BLaER1 treated with 17β-estradiol and CSF1 and Interleukin-3, amounts not matched to agents 10 nM and 100 nM (cell line): ENCODE results near the gene SKI.
A peak's percentile ranks its signal among the peaks of the same experiment; 100 is the strongest.

Source experiments
- H3K27ac ChIP-seq, 11 experiments: shearing (Covaris generic); formaldehyde crosslinking; 2 replicates each; pipeline ENCODE4 v1.8.1; 2022
- H3K27me3 ChIP-seq, 11 experiments: shearing (Covaris generic); formaldehyde crosslinking; 2 replicates each; pipeline ENCODE4 v1.8.1; 2022
- H3K36me3 ChIP-seq, 11 experiments: shearing (Covaris generic); formaldehyde crosslinking; 2 replicates each; pipeline ENCODE4 v1.8.1; 2022
- H3K4me1 ChIP-seq, 10 experiments: shearing (Covaris generic); formaldehyde crosslinking; 2 replicates each; pipeline ENCODE4 v1.8.1; 2022
- H3K4me2 ChIP-seq, 11 experiments: shearing (Covaris generic); formaldehyde crosslinking; 2 replicates each; pipeline ENCODE4 v1.8.1; 2022
- H3K4me3 ChIP-seq, 10 experiments: shearing (Covaris generic); formaldehyde crosslinking; 2 replicates each; pipeline ENCODE4 v1.8.1; 2022
- H3K9ac ChIP-seq, 11 experiments: shearing (Covaris generic); formaldehyde crosslinking; 2 replicates each; pipeline ENCODE4 v1.8.1; 2022
- H3K9me3 ChIP-seq, 11 experiments: shearing (Covaris generic); formaldehyde crosslinking; replicated peaks in 1 of 11; 2 replicates each; pipeline ENCODE4 v1.8.1; 2022
- H4K20me1 ChIP-seq, 11 experiments: shearing (Covaris generic); formaldehyde crosslinking; 2 replicates each; pipeline ENCODE4 v1.8.1; 2022
- Cebpa-rat ChIP-seq, 11 experiments: shearing (Covaris generic); IDR thresholded peaks; 2 replicates each; pipeline ENCODE4 v1.8.1; 2022

Gene SKI

GRCh38 chr1:2196901-2197638, 31.0 kb upstream of the SKI start:
- Histone ChIP-seq H3K9ac (peak overlapping the region in 8 of 11 experiments; percentile 18 to 66 (median 47); a peak in 9 of 22 replicates), H3K36me3 (peaks cover 0 to 5% (median 0%) of the 10 kb centered on the region in 11 experiments; a peak in 3 of 22 replicates), H3K4me2 (peak overlapping the region in 7 of 11 experiments; percentile 1 to 92 (median 28); a peak in 10 of 22 replicates), H3K4me1 (peaks cover 70 to 90% (median 86%) of the 10 kb centered on the region in 10 experiments), H3K27ac (peak overlapping the region in 5 of 11 experiments; percentile 2 to 80 (median 37); a peak in 8 of 22 replicates), H4K20me1 (peaks cover 0 to 23% (median 10%) of the 10 kb centered on the region in 11 experiments; a peak in 10 of 22 replicates), H3K9me3 (no peaks in the 10 kb centered on the region), H3K27me3 (no peaks in the 10 kb centered on the region), H3K4me3 (no peak overlapping the region)
- no peak for TF ChIP-seq Cebpa-rat (IDR thresholded peaks at IDR 0.05)

GRCh38 chr1:2197707-2198165, 30.4 kb upstream of the SKI start:
- Histone ChIP-seq H3K9ac (peak overlapping the region in 7 of 11 experiments; percentile 47 to 72 (median 65); a peak in 11 of 22 replicates), H4K20me1 (peaks cover 0 to 17% (median 10%) of the 10 kb centered on the region in 11 experiments; a peak in 10 of 22 replicates), H3K4me3 (no peak overlapping the region), H3K27ac (peak overlapping the region in 5 of 11 experiments; percentile 2 to 80 (median 37); a peak in 9 of 22 replicates), H3K4me1 (peaks cover 70 to 90% (median 86%) of the 10 kb centered on the region in 10 experiments), H3K36me3 (no peaks in the 10 kb centered on the region; a peak in 2 of 22 replicates), H3K9me3 (no peaks in the 10 kb centered on the region), H3K4me2 (peak overlapping the region in 5 of 11 experiments; percentile 20 to 100 (median 89); a peak in 8 of 22 replicates), H3K27me3 (no peaks in the 10 kb centered on the region)
- no peak for TF ChIP-seq Cebpa-rat (IDR thresholded peaks at IDR 0.05)

- Histone ChIP-seq H3K36me3 (no peaks in the 10 kb centered on the region; a peak in 1 of 22 replicates), H4K20me1 (peaks cover 0 to 26% (median 10%) of the 10 kb centered on the region in 11 experiments; a peak in 10 of 22 replicates), H3K27me3 (no peaks in the 10 kb centered on the region), H3K9me3 (no peaks in the 10 kb centered on the region), H3K4me3 (peak overlapping the region in 1 of 10 experiments; percentile 65; a peak in 3 of 20 replicates), H3K4me2 (peak overlapping the region; percentile 78 to 100 (median 93)), H3K27ac (peak overlapping the region in 10 of 11 experiments; percentile 46 to 83 (median 76); a peak in 20 of 22 replicates), H3K9ac (peak overlapping the region; percentile 25 to 72 (median 65); a peak in 21 of 22 replicates), H3K4me1 (peaks cover 66 to 88% (median 86%) of the 10 kb centered on the region in 10 experiments)
- no peak for TF ChIP-seq Cebpa-rat (IDR thresholded peaks at IDR 0.05)
Measured at GRCh38 chr1:2198571-2198970, 29.5 kb upstream of the SKI start.

GRCh38 chr1:2199042-2199810, 28.9 kb upstream of the SKI start:
- H3K36me3 ChIP-seq, result no peaks in the 10 kb centered on the region
- peak overlapping the region in 9 of 10 experiments; percentile 47 to 68 (median 57); a peak in 18 of 20 replicates for H3K4me3 ChIP-seq
- H4K20me1 ChIP-seq, result peaks cover 0 to 32% (median 12%) of the 10 kb centered on the region in 11 experiments; a peak in 11 of 22 replicates
- H3K27ac ChIP-seq, result peak overlapping the region in 10 of 11 experiments; percentile 46 to 83 (median 76); a peak in 21 of 22 replicates
- no peaks in the 10 kb centered on the region for H3K9me3 ChIP-seq
- no peaks in the 10 kb centered on the region for H3K27me3 ChIP-seq
- peaks cover 67 to 90% (median 87%) of the 10 kb centered on the region in 10 experiments for H3K4me1 ChIP-seq
- peak overlapping the region; percentile 51 to 73 (median 70); a peak in 21 of 22 replicates for H3K9ac ChIP-seq
- peak overlapping the region; percentile 78 to 100 (median 93) for H3K4me2 ChIP-seq
- no peak for TF ChIP-seq Cebpa-rat (IDR thresholded peaks at IDR 0.05)

- TF ChIP-seq Cebpa-rat (IDR thresholded peaks at IDR 0.05), result no peak
- Histone ChIP-seq H3K4me3 (peak overlapping the region in 7 of 10 experiments; percentile 9 to 68 (median 57); a peak in 13 of 20 replicates), H3K27me3 (no peaks in the 10 kb centered on the region)
Measured at GRCh38 chr1:2200308-2200943, 27.7 kb upstream of the SKI start.

GRCh38 chr1:2201062-2201461, 27.1 kb upstream of the SKI start:
- Histone ChIP-seq H3K9ac (peak overlapping the region in 9 of 11 experiments; percentile 24 to 73 (median 45); a peak in 13 of 22 replicates), H3K4me3 (peak overlapping the region in 5 of 10 experiments; percentile 9 to 68 (median 63); a peak in 9 of 20 replicates), H3K9me3 (no peaks in the 10 kb centered on the region), H3K4me2 (peak overlapping the region; percentile 78 to 100 (median 93)), H3K27me3 (no peaks in the 10 kb centered on the region), H4K20me1 (peaks cover 0 to 32% (median 14%) of the 10 kb centered on the region in 11 experiments; a peak in 11 of 22 replicates), H3K36me3 (no peaks in the 10 kb centered on the region), H3K27ac (no peak overlapping the region), H3K4me1 (peaks cover 70 to 92% (median 90%) of the 10 kb centered on the region in 10 experiments)
- no peak for TF ChIP-seq Cebpa-rat (IDR thresholded peaks at IDR 0.05)

More at GRCh38 chr1:2200308-2200943, 27.7 kb upstream of the SKI start:
- no peaks in the 10 kb centered on the region for H3K9me3 ChIP-seq
- H3K36me3 ChIP-seq, result no peaks in the 10 kb centered on the region
- H3K4me1 ChIP-seq, result peaks cover 70 to 92% (median 90%) of the 10 kb centered on the region in 10 experiments
- H3K27ac ChIP-seq, result no peak overlapping the region; a peak in 1 of 22 replicates
- peaks cover 0 to 32% (median 14%) of the 10 kb centered on the region in 11 experiments; a peak in 11 of 22 replicates for H4K20me1 ChIP-seq
- peak overlapping the region; percentile 24 to 73 (median 45); a peak in 19 of 22 replicates for H3K9ac ChIP-seq
- H3K4me2 ChIP-seq, result peak overlapping the region; percentile 78 to 100 (median 93)

- H3K9me3 ChIP-seq, result no peaks in the 10 kb centered on the region
- peaks cover 68 to 94% (median 90%) of the 10 kb centered on the region in 10 experiments for H3K4me1 ChIP-seq
- peaks cover 0 to 32% (median 14%) of the 10 kb centered on the region in 11 experiments; a peak in 11 of 22 replicates for H4K20me1 ChIP-seq
- no peaks in the 10 kb centered on the region for H3K36me3 ChIP-seq
- H3K4me3 ChIP-seq, result no peak overlapping the region
- H3K4me2 ChIP-seq, result peak overlapping the region; percentile 78 to 100 (median 93)
- no peaks in the 10 kb centered on the region for H3K27me3 ChIP-seq
- H3K27ac ChIP-seq, result peak overlapping the region in 4 of 11 experiments; percentile 10 to 39 (median 16); a peak in 5 of 22 replicates
- no peak for TF ChIP-seq Cebpa-rat (IDR thresholded peaks at IDR 0.05)
- peak overlapping the region in 5 of 11 experiments; percentile 2 to 55 (median 27); a peak in 5 of 22 replicates for H3K9ac ChIP-seq
Measured at GRCh38 chr1:2202008-2202575, 26.0 kb upstream of the SKI start.
